Measurements from ENCODE around the gene RPS5. TPM values are rescaled to one million over a fixed set of nuclear protein-coding genes. Genes with fewer than 3 reads are reported as not detected.

The RPS5 gene
- total and polyA plus RNA-seq, 4 experiments from 2014 or later, result 1,172 to 1,360 (median 1,286) TPM

DNA sequence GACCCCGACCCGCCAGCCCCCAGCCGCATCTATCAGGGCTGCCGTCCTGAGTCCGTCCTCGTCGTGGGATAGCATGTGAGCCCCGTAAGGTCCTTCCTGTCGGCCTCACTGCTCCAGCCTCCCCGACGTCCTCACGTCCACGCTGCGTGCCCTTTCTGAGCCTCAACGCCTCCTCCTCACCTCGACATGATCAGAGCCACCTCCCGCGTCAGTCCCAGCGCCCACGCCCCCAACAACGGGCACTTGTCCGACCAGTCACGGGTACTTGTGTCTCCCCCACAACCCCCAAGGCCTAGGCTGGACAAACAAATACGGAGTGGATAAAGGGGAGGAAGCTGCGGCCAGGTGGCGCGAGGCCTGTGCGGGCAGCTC lies 25.2 kb upstream of the RPS5 start:
- Mint-ChIP-seq H3K27ac (peak overlapping the region; percentile 54 to 98 (median 93)), H3K4me3 (peak overlapping the region; percentile 90 to 98 (median 93)), H3K27me3 (no peaks in the 10 kb centered on the region), H3K4me1 (peaks cover 6 to 13% (median 10%) of the 10 kb centered on the region in 4 donors), H3K36me3 (peaks cover 0 to 3% of the 10 kb centered on the region in 2 donors), H3K9me3 (no peaks in the 10 kb centered on the region)
- Histone ChIP-seq H3K36me3 (ENCODE audit: insufficient read depth, low read length) (no peaks in the 10 kb centered on the region), H3K27ac (ENCODE audit: low read depth, low read length) (peak overlapping the region; percentile 69), H3K9me3 (ENCODE audit: control insufficient read depth in 1 of 2, low read length in 2 of 2) (no peaks in the 10 kb centered on the region), H3K27me3 (ENCODE audit: insufficient read depth, low read length) (no peaks in the 10 kb centered on the region), H3K4me3 (ENCODE audit: low read length in 2 of 2) (peak overlapping the region; percentile 90 to 98), H3K4me1 (ENCODE audit: insufficient read depth, low read length) (peaks cover 17% of the 10 kb centered on the region)
- ChIA-PET CTCF (ENCODE audit: partially characterized antibody) (interaction anchor here (0.5 to 1.5 kb wide), 4 partner anchors 12 to 1258 kb away, joined by 3 to 5 read pairs (median 4); partner anchors contain the start of gene ZNF837), POLR2A (ENCODE audit: partially characterized antibody) (interaction anchor here (0.7 to 5.5 kb wide), 20 partner anchors 13 to 972 kb away, joined by 3 to 77 read pairs (median 8); partner anchors contain the start of genes CHMP2A, ERVK3-1, RPS5 and TRIM28)
- intact Hi-C loops (cut with micrococcal nuclease), result loop anchor here (1.0 kb wide), 8 partner anchors 15 to 84 kb away; partner anchors contain the start of genes ERVK3-1, ZNF132, ZNF584 and ZNF8
- peak in 2 of 5 donors; percentile 20 to 24 for DNase-seq

DNA sequence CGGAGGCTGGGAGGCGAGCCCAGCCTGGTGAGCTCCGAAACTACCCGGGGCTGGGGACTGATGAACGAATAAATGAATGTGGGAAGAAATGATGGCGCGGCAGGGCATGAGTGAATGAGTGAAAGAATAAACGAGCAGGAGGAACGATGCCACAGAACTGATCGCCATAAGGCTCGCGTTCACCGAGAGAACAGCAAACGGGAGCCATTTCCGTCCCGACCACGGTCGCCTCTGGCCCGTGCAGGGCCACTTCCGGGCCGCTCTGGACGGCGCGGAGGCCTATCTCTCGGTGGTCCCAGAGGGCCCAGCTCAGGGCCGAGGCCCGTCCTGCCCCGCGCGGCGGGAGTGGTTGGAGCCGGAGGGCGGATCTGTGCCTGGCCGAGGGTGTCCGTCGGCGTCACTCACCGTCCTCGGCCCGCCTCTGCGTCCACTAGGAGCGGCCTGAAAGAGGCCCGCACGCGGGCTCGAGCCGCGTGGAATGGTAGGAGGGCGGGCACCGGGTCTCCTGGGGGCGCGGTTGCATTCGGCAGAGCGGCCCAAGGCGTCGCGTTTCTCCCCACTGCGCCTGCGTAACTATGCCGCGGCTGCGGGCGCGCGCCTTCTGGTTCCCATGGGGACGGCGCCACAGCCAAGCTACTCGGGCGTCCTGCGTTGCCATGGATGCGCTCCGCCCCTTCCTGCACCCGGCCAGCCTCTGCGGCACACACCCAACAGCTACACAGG lies 24.6 kb upstream of the RPS5 start, which contains the start of gene ZNF497:
ZNF497 (minus strand) TSS at position 480 of the 723 bp plus-strand sequence. CDS start 5,116 bp downstream, outside the sequence.
- intact Hi-C loops (cut with micrococcal nuclease), result loop anchor here (1.0 kb wide), 8 partner anchors 15 to 84 kb away; partner anchors contain the start of genes ERVK3-1, ZNF132, ZNF584 and ZNF8
- H3K27ac Mint-ChIP-seq, result peak within 1 kb of the TSS; percentile 79 to 98 (median 94)
- peak; percentile 95 to 96 (median 95) for DNase-seq
- no peaks in the 10 kb centered on the region for H3K27me3 ChIP-seq (ENCODE audit: insufficient read depth, low read length)
- H3K4me1 ChIP-seq (ENCODE audit: insufficient read depth, low read length), result peaks cover 11% of the 10 kb centered on the region
- peaks cover 0 to 3% of the 10 kb centered on the region in 2 donors for H3K36me3 Mint-ChIP-seq
- peak within 1 kb of the TSS; percentile 90 to 98 (median 93) for H3K4me3 Mint-ChIP-seq
- peak within 1 kb of the TSS; percentile 90 to 98 for H3K4me3 ChIP-seq (ENCODE audit: low read length in 2 of 2)
- no peaks in the 10 kb centered on the region for H3K27me3 Mint-ChIP-seq
- POLR2A ChIA-PET (ENCODE audit: partially characterized antibody), result interaction anchor here (0.7 to 5.5 kb wide), 27 partner anchors 8 to 973 kb away, joined by 3 to 77 read pairs (median 7); partner anchors contain the start of genes CHMP2A, ERVK3-1, RPS5 and TRIM28
- peaks cover 6 to 13% (median 9%) of the 10 kb centered on the region in 4 donors for H3K4me1 Mint-ChIP-seq
- CTCF ChIA-PET (ENCODE audit: partially characterized antibody), result interaction anchor here (0.5 to 3.0 kb wide), 9 partner anchors 11 to 1258 kb away, joined by 3 to 11 read pairs (median 5); partner anchors contain the start of genes ZBTB45, ZNF544 and ZNF837
- no peaks in the 10 kb centered on the region for H3K36me3 ChIP-seq (ENCODE audit: insufficient read depth, low read length)
- peak within 1 kb of the TSS; percentile 69 for H3K27ac ChIP-seq (ENCODE audit: low read depth, low read length)
- no peaks in the 10 kb centered on the region for H3K9me3 Mint-ChIP-seq
- no peaks in the 10 kb centered on the region for H3K9me3 ChIP-seq (ENCODE audit: control insufficient read depth in 1 of 2, low read length in 2 of 2)

DNA sequence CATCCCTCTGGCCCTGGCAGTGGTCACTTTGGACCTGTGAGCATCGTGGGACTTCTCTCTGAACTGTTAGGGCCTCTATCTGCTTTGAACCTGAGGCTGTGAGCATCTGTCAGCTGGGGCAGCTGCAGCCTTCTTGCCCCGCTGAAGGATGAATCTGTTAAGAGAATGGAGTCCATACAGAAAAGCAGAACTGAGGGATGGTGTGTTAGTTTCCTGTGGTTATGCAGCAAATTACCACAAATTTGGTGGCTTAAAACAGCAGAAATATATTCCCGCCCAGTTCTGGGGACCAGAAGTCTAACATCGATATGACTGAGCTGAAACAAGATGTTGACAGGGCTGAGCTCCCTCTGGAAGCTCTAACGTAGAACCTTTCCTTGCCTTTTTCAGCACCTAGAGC lies 22.9 kb upstream of the RPS5 start:
- Mint-ChIP-seq H3K4me3 (peak overlapping the region in 3 of 8 donors; percentile 26 to 43 (median 40)), H3K9me3 (no peaks in the 10 kb centered on the region), H3K36me3 (peaks cover 0 to 3% of the 10 kb centered on the region in 2 donors), H3K27ac (no peak overlapping the region), H3K27me3 (no peaks in the 10 kb centered on the region), H3K4me1 (peaks cover 6 to 13% (median 9%) of the 10 kb centered on the region in 4 donors)
- no peaks in the 10 kb centered on the region for H3K9me3 ChIP-seq (ENCODE audit: control insufficient read depth in 1 of 2, low read length in 2 of 2)
- no peak overlapping the region for H3K4me3 ChIP-seq (ENCODE audit: low read length in 2 of 2)
- H3K27me3 ChIP-seq (ENCODE audit: insufficient read depth, low read length), result no peaks in the 10 kb centered on the region
- intact Hi-C loops (cut with micrococcal nuclease), result no loop called here
- H3K27ac ChIP-seq (ENCODE audit: low read depth, low read length), result no peak overlapping the region
- no peaks in the 10 kb centered on the region for H3K36me3 ChIP-seq (ENCODE audit: insufficient read depth, low read length)
- peaks cover 9% of the 10 kb centered on the region for H3K4me1 ChIP-seq (ENCODE audit: insufficient read depth, low read length)
- ChIA-PET CTCF (ENCODE audit: partially characterized antibody) (interaction anchor here (1.3 to 3.0 kb wide), 4 partner anchors 45 to 156 kb away, joined by 3 to 11 read pairs (median 5); partner anchors contain the start of genes ZBTB45, ZNF544 and ZNF584), POLR2A (ENCODE audit: partially characterized antibody) (interaction anchor here (1.2 to 5.5 kb wide), 5 partner anchors 15 to 191 kb away, joined by 3 to 77 read pairs (median 26); partner anchors contain the start of genes CHMP2A, ERVK3-1 and ZNF837)
- DNase-seq, result no peak

DNA sequence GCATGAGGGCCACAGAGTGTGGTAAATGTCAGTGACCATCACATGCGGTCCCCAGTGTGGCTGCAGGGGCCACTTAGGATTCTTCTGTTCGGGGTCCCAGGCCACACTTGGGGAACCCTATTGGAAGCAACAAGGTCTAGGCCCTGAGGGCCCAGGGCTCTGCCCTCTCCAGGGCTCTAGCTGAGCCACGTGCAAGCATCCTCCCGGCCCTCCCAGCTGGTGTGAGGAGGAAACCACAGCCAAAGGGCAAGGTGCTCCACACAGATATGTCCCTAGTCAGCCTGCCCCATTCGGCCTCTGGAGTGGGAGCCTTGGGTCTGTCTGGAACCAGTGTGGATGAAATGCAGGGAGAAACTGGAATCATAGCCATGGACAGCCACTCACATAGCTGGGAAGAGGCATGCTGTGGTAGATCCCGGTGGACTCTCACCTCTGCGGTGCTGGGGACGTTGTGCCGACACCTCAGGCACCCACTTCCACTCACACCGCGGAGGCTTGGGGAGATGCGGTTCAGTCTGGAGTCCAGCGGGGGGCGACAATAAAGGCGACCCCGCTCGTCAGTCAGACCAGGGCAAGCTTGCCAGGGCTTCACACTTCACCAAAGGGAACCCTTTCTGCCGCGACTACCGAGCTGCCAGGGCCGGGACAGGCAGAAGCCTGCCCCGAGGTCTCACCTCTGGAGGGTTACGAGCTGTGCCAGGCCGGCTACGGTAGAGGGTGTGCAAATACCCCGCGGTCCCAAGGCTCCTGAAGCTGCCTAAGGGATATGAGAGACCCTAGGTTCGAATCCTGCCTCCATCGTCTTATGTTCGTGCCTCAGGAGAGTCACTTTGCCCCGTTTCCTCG lies 20.3 kb upstream of the RPS5 start:
- H3K27me3 ChIP-seq (ENCODE audit: insufficient read depth, low read length), result no peaks in the 10 kb centered on the region
- H3K4me1 ChIP-seq (ENCODE audit: insufficient read depth, low read length), result peaks cover 4% of the 10 kb centered on the region
- CTCF ChIA-PET (ENCODE audit: partially characterized antibody), result no interaction called here
- Mint-ChIP-seq H3K27ac (no peak overlapping the region), H3K36me3 (peaks cover 0 to 6% of the 10 kb centered on the region in 2 donors), H3K9me3 (no peaks in the 10 kb centered on the region), H3K4me1 (peaks cover 8 to 10% (median 9%) of the 10 kb centered on the region in 4 donors), H3K27me3 (no peaks in the 10 kb centered on the region), H3K4me3 (no peak overlapping the region)
- no peaks in the 10 kb centered on the region for H3K36me3 ChIP-seq (ENCODE audit: insufficient read depth, low read length)
- DNase-seq, result no peak
- no peak overlapping the region for H3K27ac ChIP-seq (ENCODE audit: low read depth, low read length)
- no peak overlapping the region for H3K4me3 ChIP-seq (ENCODE audit: low read length in 2 of 2)
- POLR2A ChIA-PET (ENCODE audit: partially characterized antibody), result no interaction called here
- no peaks in the 10 kb centered on the region for H3K9me3 ChIP-seq (ENCODE audit: control insufficient read depth in 1 of 2, low read length in 2 of 2)
- intact Hi-C loops (cut with micrococcal nuclease), result no loop called here

DNA sequence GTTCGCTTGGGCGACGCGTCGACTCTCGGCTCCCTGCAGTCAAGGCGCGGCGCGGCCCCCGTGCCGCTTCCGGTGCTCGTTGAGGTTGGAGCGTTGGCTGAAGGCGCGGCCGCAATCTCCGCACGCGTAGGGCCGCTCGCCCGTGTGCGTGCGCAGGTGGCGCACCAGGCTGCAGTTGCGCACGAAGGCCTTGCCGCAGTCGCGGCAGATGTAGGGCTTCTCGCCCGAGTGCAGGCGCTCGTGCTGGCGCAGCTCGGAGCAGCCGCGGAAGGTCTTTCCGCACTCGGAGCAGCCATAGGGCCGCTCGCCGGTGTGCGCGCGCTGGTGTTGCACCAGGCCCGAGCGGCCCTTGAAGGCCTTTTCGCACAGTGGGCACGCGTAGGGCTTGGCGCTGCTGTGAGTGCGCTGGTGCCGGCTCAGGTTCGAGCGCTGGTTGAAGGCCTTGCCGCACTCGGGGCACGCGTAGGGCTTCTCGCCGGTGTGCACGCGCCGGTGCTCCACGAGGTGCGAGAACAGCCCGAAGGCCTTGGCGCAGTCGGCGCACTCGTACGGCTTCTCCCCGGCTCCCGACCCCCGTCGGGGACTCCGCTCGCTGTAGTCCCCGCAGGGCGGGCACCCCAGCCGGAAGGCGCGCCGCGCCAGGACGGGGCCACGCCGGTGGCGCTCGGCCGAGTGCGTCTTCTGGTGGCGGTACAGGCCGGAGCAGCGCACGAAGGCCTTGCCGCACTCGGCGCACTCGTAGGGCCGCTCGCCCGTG lies 19.2 kb upstream of the RPS5 start:
- intact Hi-C loops (cut with micrococcal nuclease), result no loop called here
- ChIA-PET CTCF (ENCODE audit: partially characterized antibody) (no interaction called here), POLR2A (ENCODE audit: partially characterized antibody) (no interaction called here)
- Histone ChIP-seq H3K4me1 (ENCODE audit: insufficient read depth, low read length) (no peaks in the 10 kb centered on the region), H3K36me3 (ENCODE audit: insufficient read depth, low read length) (no peaks in the 10 kb centered on the region), H3K27ac (ENCODE audit: low read depth, low read length) (no peak overlapping the region), H3K27me3 (ENCODE audit: insufficient read depth, low read length) (no peaks in the 10 kb centered on the region), H3K9me3 (ENCODE audit: control insufficient read depth in 1 of 2, low read length in 2 of 2) (no peaks in the 10 kb centered on the region), H3K4me3 (ENCODE audit: low read length in 2 of 2) (no peak overlapping the region)
- no peak overlapping the region for H3K4me3 Mint-ChIP-seq
- DNase-seq, result no peak
- H3K27ac Mint-ChIP-seq, result no peak overlapping the region
- peaks cover 0 to 3% of the 10 kb centered on the region in 2 donors for H3K36me3 Mint-ChIP-seq
- no peaks in the 10 kb centered on the region for H3K27me3 Mint-ChIP-seq
- H3K4me1 Mint-ChIP-seq, result peaks cover 1 to 3% (median 2%) of the 10 kb centered on the region in 4 donors
- H3K9me3 Mint-ChIP-seq, result no peaks in the 10 kb centered on the region

DNA sequence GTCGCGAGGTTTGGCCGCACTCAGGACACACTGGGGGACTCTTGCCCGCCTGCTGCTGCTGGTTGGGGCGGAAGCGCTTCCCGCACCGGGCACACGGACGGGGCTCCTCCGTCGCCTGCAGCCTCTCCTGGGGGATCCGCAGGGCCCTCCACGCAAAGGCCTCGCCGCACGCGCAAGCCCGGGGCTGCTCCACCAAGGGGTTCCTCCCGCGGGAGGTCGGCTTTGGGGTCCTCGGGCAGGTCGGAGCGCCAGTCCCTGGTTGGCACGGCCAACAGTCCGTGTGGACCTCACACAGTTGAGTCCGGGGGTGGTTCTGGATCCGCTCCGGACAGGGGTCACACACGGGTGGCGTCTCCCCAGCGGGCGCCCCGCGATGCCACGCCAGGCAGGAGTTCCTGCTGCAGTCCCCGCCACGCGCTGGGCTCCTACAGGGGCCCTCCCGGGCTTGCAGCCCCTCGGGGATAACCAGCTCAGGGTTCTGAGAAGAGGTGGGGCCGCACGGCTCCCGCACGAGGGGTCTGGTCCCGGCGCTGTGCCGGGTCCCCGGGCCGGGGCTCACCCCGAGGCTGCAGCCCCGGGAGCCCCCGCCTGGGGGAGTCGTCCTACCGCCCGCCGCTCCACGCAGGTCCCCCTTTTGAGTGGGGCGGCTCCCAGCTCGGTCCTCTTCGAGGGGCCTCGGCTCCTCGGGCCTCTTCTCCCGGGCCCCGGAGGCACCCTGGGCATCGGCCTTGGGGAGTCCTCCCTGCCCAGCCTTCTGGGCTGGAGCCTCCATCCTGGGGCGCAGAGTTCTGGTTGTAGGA lies 18.3 kb upstream of the RPS5 start:
- H3K27ac Mint-ChIP-seq, result no peak overlapping the region

More for the DNA sequence above, 18.3 kb upstream of the RPS5 start:
- H3K27ac ChIP-seq (ENCODE audit: low read depth, low read length), result no peak overlapping the region
- no peaks in the 10 kb centered on the region for H3K9me3 ChIP-seq (ENCODE audit: control insufficient read depth in 1 of 2, low read length in 2 of 2)
- H3K4me3 ChIP-seq (ENCODE audit: low read length in 2 of 2), result no peak overlapping the region
- Mint-ChIP-seq H3K36me3 (peaks cover 0 to 3% of the 10 kb centered on the region in 2 donors), H3K27me3 (no peaks in the 10 kb centered on the region), H3K4me3 (no peak overlapping the region), H3K4me1 (peaks cover 0 to 3% (median 1%) of the 10 kb centered on the region in 4 donors), H3K9me3 (no peaks in the 10 kb centered on the region)
- H3K27me3 ChIP-seq (ENCODE audit: insufficient read depth, low read length), result no peaks in the 10 kb centered on the region
- POLR2A ChIA-PET (ENCODE audit: partially characterized antibody), result no interaction called here
- intact Hi-C loops (cut with micrococcal nuclease), result no loop called here
- H3K4me1 ChIP-seq (ENCODE audit: insufficient read depth, low read length), result no peaks in the 10 kb centered on the region
- CTCF ChIA-PET (ENCODE audit: partially characterized antibody), result no interaction called here
- no peak for DNase-seq
- no peaks in the 10 kb centered on the region for H3K36me3 ChIP-seq (ENCODE audit: insufficient read depth, low read length)

Measured in CD4-positive, alpha-beta memory T cell (primary cell).